ENCODE results near the gene HECA. TPM values are rescaled to one million over a fixed set of nuclear protein-coding genes. Genes with fewer than 3 reads are reported as not detected.

Gene HECA
- total RNA-seq, 1 experiment from 2014 or later = 4.2 TPM

DNA sequence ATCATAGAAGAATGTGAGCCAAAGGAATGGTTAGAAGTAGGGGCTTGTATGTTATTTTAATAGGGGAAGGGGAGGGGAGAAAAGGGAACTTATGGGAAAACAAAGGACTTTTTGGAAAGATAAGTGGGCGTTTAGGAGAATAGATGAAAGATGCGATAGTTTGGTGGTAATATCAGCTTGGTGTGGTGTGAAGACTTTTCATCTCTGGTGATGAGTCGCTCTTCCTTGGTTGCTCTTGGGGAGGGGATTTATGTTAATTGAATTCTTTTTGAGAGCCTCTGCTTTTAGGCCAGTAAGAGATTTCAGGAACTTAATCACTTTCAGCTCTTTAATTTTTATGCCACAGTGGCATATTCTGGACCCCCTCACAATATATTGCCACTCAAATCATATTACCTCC, 10.8 kb downstream of the HECA start:
- Histone ChIP-seq H4K20me1 (ENCODE audit: low read length) (no peaks in the 10 kb centered on the region), H3F3A (ENCODE audit: low read length, unreplicated experiment) (no peaks in the 10 kb centered on the region), H3K27ac (ENCODE audit: low read length) (no peak overlapping the region), H3K9ac (ENCODE audit: low read length) (no peak overlapping the region), H3K27me3 (ENCODE audit: low read length) (no peaks in the 10 kb centered on the region), H2AFZ (ENCODE audit: low read length) (no peak overlapping the region), H3K79me2 (ENCODE audit: low read length) (no peaks in the 10 kb centered on the region), H3K36me3 (ENCODE audit: low read depth, low read length) (no peaks in the 10 kb centered on the region), H3K9me2 (replicated peaks; ENCODE audit: low read length) (no peaks in the 10 kb centered on the region), H3K4me2 (ENCODE audit: low read length) (no peak overlapping the region), H3K4me3 (ENCODE audit: low read length) (no peak overlapping the region), H3K4me1 (ENCODE audit: insufficient read depth, low read length) (no peaks in the 10 kb centered on the region), H3K9me3 (ENCODE audit: low read length) (no peaks in the 10 kb centered on the region)
- TF ChIP-seq, protein P1, sequence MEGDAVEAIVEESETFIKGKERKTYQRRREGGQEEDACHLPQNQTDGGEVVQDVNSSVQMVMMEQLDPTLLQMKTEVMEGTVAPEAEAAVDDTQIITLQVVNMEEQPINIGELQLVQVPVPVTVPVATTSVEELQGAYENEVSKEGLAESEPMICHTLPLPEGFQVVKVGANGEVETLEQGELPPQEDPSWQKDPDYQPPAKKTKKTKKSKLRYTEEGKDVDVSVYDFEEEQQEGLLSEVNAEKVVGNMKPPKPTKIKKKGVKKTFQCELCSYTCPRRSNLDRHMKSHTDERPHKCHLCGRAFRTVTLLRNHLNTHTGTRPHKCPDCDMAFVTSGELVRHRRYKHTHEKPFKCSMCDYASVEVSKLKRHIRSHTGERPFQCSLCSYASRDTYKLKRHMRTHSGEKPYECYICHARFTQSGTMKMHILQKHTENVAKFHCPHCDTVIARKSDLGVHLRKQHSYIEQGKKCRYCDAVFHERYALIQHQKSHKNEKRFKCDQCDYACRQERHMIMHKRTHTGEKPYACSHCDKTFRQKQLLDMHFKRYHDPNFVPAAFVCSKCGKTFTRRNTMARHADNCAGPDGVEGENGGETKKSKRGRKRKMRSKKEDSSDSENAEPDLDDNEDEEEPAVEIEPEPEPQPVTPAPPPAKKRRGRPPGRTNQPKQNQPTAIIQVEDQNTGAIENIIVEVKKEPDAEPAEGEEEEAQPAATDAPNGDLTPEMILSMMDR (conservative IDR thresholded peaks at IDR 0.05; ENCODE audit: low read depth, low read length) = no peak
- no peak for TF ChIP-seq EZH2 (IDR thresholded peaks at IDR 0.05; ENCODE audit: low read length, unreplicated experiment)
- ATAC-seq = no peak
- ChIA-PET CTCF (no interaction called here), POLR2A (ENCODE audit: unreplicated experiment) (no interaction called here)
- intact Hi-C loops (cut with micrococcal nuclease) = no loop called here
- no peak for DNase-seq
- BruUV-seq (replicated peaks) = no TSS peak

DNA sequence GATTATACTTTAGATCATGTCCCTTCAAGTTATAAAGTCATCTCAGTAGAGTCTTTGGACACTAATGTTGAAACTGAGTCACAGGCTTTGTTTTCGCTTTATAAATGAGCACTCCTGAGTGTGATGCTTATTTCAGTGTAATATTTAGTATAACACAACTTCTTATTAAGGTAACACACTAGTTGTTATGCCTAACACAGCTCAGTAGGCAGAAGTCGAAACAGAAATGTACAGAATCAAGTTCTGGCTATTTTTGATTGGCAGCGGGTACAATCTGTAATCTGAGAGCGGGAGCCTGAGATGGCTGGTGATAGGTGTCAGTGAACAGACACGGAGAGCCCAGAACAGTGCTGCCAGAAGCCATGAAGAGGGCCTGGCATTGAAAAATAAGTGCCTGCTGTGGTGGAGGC, 11.4 kb downstream of the HECA start:
- H3K4me3 ChIP-seq (ENCODE audit: low read length) = no peak overlapping the region
- no TSS peak for BruUV-seq (replicated peaks)
- H3K79me2 ChIP-seq (ENCODE audit: low read length) = no peaks in the 10 kb centered on the region
- no peak for ATAC-seq
- ChIA-PET CTCF (no interaction called here), POLR2A (ENCODE audit: unreplicated experiment) (interaction anchor here (0.6 kb wide), 1 partner anchor 119 kb away, joined by 5 read pairs; no protein-coding TSS in a partner anchor)
- no peaks in the 10 kb centered on the region for H3K36me3 ChIP-seq (ENCODE audit: low read depth, low read length)
- H3K9ac ChIP-seq (ENCODE audit: low read length) = no peak overlapping the region
- no peak overlapping the region for H2AFZ ChIP-seq (ENCODE audit: low read length)
- no peak overlapping the region for H3K4me2 ChIP-seq (ENCODE audit: low read length)
- intact Hi-C loops (cut with micrococcal nuclease) = no loop called here
- no peak for DNase-seq
- H3K9me2 ChIP-seq (replicated peaks; ENCODE audit: low read length) = no peaks in the 10 kb centered on the region
- no peaks in the 10 kb centered on the region for H3F3A ChIP-seq (ENCODE audit: low read length, unreplicated experiment)
- TF ChIP-seq EZH2 (IDR thresholded peaks at IDR 0.05; ENCODE audit: low read length, unreplicated experiment) (no peak), EZH2phosphoT487 (IDR thresholded peaks at IDR 0.05; ENCODE audit: borderline replicate concordance, low read length) (no peak)
- TF ChIP-seq, protein P1 (conservative IDR thresholded peaks at IDR 0.05; ENCODE audit: low read depth, low read length) = no peak
- no peaks in the 10 kb centered on the region for H4K20me1 ChIP-seq (ENCODE audit: low read length)
- H3K27me3 ChIP-seq (ENCODE audit: low read length) = no peaks in the 10 kb centered on the region
- H3K9me3 ChIP-seq (ENCODE audit: low read length) = no peaks in the 10 kb centered on the region
- no peaks in the 10 kb centered on the region for H3K4me1 ChIP-seq (ENCODE audit: insufficient read depth, low read length)
- no peak overlapping the region for H3K27ac ChIP-seq (ENCODE audit: low read length)

DNA sequence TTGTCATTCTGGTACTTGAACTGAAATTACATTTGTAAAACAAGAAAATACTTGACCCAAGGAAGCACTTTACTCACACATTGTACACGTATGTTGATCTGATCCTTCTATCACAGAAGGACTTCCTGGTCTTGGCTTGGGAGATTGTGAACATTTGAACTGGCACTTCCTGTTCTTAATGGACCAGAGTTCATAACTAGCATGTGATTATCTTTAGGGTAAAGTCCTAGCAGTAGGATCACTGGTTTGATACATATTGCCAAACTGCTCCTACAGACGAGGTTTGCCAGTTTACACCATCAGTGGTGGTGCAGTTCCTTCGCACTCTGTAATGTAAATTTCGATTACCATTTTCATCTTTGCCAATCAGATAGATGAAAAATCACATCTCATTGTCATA, 12.7 kb downstream of the HECA start:
- no peaks in the 10 kb centered on the region for H4K20me1 ChIP-seq (ENCODE audit: low read length)
- intact Hi-C loops (cut with micrococcal nuclease) = no loop called here
- TF ChIP-seq EZH2 (IDR thresholded peaks at IDR 0.05; ENCODE audit: low read length, unreplicated experiment) = no peak
- H3F3A ChIP-seq (ENCODE audit: low read length, unreplicated experiment) = no peaks in the 10 kb centered on the region
- no peaks in the 10 kb centered on the region for H3K27me3 ChIP-seq (ENCODE audit: low read length)
- H3K9ac ChIP-seq (ENCODE audit: low read length) = no peak overlapping the region
- no peaks in the 10 kb centered on the region for H3K4me1 ChIP-seq (ENCODE audit: insufficient read depth, low read length)
- H3K4me2 ChIP-seq (ENCODE audit: low read length) = no peak overlapping the region
- POLR2A ChIA-PET (ENCODE audit: unreplicated experiment) = no interaction called here
- no peaks in the 10 kb centered on the region for H3K9me2 ChIP-seq (replicated peaks; ENCODE audit: low read length)
- CTCF ChIA-PET = no interaction called here
- DNase-seq (no peak), ATAC-seq (no peak)
- no peak overlapping the region for H3K27ac ChIP-seq (ENCODE audit: low read length)
- no peak overlapping the region for H3K4me3 ChIP-seq (ENCODE audit: low read length)
- no peak overlapping the region for H2AFZ ChIP-seq (ENCODE audit: low read length)
- no peaks in the 10 kb centered on the region for H3K9me3 ChIP-seq (ENCODE audit: low read length)
- H3K36me3 ChIP-seq (ENCODE audit: low read depth, low read length) = no peaks in the 10 kb centered on the region
- BruUV-seq (replicated peaks) = no TSS peak
- H3K79me2 ChIP-seq (ENCODE audit: low read length) = no peaks in the 10 kb centered on the region

All from PC-3 (cell line).